GM15510 (cell line): ENCODE measurements around the gene IQCE.

ENCODE experiments used
- POLR2A ChIP-seq: IDR thresholded peaks from 3 replicates; pipeline ENCODE4 v1.6.1; 2011; ENCODE audit warnings: borderline replicate concordance; ENCODE audit not compliant: insufficient read length; ENCODE audit errors: extremely low read depth

IQCE gene

GRCh38 chr7:2657208-2657607 lies 98.4 kb downstream of the IQCE start:
- no peak for TF ChIP-seq POLR2A

DNA sequence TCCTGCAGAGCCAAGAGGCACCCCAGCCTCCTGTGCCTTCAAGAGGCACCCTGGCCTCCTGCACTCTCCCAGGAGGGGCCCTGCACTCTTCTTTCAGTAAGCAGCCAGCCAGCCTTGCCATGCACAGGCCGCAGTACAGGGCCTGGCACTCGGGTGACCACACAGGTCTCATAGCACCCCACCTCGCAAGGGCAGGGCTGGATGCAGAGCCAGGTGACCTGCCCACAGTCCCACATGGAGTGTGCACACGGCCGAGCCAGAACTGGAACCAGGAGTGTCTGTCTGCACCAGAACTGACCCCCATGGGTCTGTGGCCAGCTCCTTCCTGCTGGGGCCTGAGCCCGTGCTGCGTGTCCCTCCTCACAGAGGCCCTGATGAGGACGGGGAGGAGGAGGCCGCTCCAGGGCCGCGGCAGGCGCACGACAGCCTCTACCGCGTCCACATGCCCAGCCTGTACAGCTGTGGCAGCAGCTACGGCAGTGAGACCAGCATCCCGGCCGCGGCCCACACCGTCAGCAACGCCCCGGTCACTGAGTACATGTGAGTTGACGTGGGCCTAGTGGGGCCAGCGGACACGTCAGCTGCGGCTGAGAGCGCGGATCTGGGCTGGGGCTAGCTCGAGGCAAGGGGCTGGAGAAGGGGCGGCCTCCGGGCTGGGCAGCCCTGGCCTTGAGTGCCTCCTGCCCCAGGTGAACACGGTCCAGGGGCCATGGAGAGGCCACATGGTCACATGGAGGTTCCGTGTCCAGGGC lies 99.3 kb downstream of the IQCE start:
- no peak for TF ChIP-seq POLR2A

GRCh38 chr7:2658941-2659340 lies 100.2 kb downstream of the IQCE start:
- TF ChIP-seq POLR2A: no peak

- TF ChIP-seq POLR2A: no peak
Measured at GRCh38 chr7:2659556-2660358, 101.0 kb downstream of the IQCE start.

GRCh38 chr7:2660359-2661095 lies 101.7 kb downstream of the IQCE start:
- TF ChIP-seq POLR2A: no peak

DNA sequence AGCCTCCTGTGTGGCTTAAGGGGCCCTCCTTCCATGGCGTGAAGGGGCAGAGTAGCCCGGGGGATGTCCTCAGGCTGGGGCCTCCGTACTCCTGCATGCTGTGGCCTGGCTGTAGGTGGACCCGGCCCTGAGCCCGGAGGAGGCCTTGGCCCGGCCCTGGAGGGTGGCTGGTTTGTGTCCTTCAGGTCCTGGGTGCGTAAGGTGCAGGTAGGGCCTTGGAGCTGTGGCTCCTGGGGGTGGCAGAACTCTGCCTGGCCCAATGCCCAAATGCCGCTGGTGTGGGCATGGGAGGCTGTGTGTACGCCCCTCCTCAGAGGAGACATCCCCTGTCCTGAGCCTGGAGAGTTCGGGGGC lies 102.3 kb downstream of the IQCE start:
- no peak for TF ChIP-seq POLR2A

DNA sequence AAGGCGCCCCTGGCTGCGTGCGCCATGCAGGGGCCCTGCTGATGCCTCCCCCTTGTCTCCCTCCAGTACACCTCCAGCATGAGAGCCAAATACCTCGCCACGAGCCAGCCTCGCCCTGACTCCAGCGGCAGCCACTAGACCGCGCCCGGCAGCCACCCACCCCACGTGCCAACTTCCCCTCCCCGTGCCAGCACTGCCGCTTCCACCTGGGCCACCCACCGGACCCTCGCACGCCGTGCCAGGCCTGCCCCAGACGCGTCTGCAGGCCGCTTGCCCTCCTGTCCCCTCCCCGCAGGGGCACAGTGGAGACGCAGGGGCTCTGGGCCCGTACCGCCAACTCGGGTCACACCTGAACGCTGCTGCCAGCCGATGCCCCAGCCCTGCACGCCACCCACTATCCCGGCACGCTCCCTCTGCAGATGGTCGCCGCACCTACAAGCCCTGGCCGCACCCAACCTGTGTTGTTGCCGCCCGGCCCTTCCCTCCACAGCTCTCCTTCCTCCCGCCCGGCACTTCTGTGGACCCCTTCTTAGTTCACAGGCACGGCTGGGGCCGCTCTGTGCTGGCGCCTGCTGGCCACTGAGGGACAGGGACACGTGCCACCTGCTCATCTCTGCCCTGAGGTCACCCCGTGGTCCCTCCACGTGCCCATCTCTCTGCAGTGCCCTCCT lies 103.0 kb downstream of the IQCE start:
- no peak for TF ChIP-seq POLR2A

DNA sequence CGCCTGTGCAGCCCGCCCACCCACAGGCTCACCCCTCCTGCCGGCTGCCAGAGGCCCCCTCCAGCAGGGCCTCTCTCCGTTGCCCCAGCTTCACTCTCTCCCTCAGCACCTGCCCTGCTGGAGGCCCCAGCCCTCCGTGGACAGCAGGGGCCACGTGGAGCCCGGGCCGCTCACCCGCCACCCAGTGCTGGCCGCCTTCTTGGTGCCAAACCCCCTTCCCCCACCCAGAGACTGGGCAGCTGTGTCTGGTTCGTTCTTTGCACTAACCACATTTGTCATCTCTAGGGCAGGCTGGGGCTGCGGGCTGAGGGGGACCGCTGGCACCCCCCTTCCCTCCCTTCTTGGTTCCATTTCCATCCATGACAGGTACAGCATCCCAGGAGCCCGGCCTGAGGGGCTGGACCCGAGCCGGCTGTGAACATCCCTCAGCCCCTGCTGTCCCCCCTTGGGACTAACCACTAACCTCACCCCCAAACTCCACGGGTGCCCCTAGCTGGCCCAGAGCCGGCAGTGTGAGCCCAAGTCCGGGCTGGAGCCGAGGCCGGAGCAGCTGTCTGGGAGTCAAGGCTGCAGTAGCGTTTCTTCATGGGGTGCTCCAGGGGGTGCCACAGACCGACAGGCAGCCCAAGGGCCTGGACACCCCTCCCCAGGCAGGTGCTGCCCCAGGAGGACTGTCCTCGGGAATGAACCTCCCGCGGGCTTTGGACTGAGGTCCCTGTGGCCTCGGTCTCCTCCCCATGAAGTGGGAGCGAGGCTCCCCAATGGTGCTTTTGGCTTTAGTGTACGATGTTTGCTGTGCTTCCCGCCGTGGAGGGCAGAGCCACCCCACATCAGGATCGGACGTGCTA lies 103.7 kb downstream of the IQCE start:
- no peak for TF ChIP-seq POLR2A

- no peak for TF ChIP-seq POLR2A
Measured at GRCh38 chr7:2663121-2663886, 104.5 kb downstream of the IQCE start.

- TF ChIP-seq POLR2A: no peak
Measured at GRCh38 chr7:2663960-2664359, 105.2 kb downstream of the IQCE start.
